IPS DF 6.9 (cell line): ENCODE results near the gene NPIPA7.
"Not testable (repeated sequence)": the region's sequence is repeated elsewhere in the genome, so short reads cannot be mapped to it uniquely, and the experiment has no call there.

Experiments
- DNase-seq: peaks from one replicate; pipeline ENCODE4 v3.0.0-alpha.2; 2013; ENCODE audit warnings: low read depth, low spot score
- H3K27ac ChIP-seq: one replicate; pipeline ENCODE4 v1.5.1; 2013; ENCODE audit warnings: low read length, control low read depth
- H3K27me3 ChIP-seq: 2 replicates; pipeline ENCODE4 v1.6.1; 2013; ENCODE audit warnings: mild to moderate bottlenecking, low read length; ENCODE audit not compliant: control insufficient read depth, insufficient read depth
- H3K36me3 ChIP-seq: 2 replicates; pipeline ENCODE4 v1.6.1; 2013; ENCODE audit warnings: low read length; ENCODE audit not compliant: control insufficient read depth, insufficient read depth
- H3K4me1 ChIP-seq: 2 replicates; pipeline ENCODE4 v1.6.1; 2013; ENCODE audit warnings: low read length; ENCODE audit not compliant: control insufficient read depth, insufficient read depth
- H3K4me3 ChIP-seq: 2 replicates; pipeline ENCODE4 v1.5.1; 2013; ENCODE audit warnings: mild to moderate bottlenecking, low read length
- H3K9me3 ChIP-seq: 2 replicates; pipeline ENCODE4 v1.6.1; 2013; ENCODE audit warnings: low read length, inconsistent platforms; ENCODE audit not compliant: control insufficient read depth, insufficient read depth
- WGBS: extraction: QIAGEN DNeasy Blood & Tissue Kit; methylation state at CpG from one replicate; pipeline ENCODE4 v1.1.7; 2013; ENCODE audit warnings: mixed read lengths, missing lambda C conversion rate; ENCODE audit not compliant: insufficient read length, insufficient coverage; 5-methylcytosine and 5-hydroxymethylcytosine counted together

NPIPA7 gene

GRCh38 chr16:16417914-16418544 is 39.1 kb downstream of the NPIPA7 start:
- not testable (repeated sequence) for H3K9me3 ChIP-seq

GRCh38 chr16:16420515-16420914 is 41.6 kb downstream of the NPIPA7 start:
- not testable (repeated sequence) for H3K4me3 ChIP-seq, H3K27ac ChIP-seq, H3K36me3 ChIP-seq, DNase-seq, H3K27me3 ChIP-seq, H3K9me3 ChIP-seq, H3K4me1 ChIP-seq
- no CpG with 5 or more reads among the region's 1 CpG for WGBS

More at GRCh38 chr16:16417914-16418544, 39.1 kb downstream of the NPIPA7 start:
- H3K4me1 ChIP-seq, H3K27ac ChIP-seq, H3K27me3 ChIP-seq, H3K4me3 ChIP-seq, H3K36me3 ChIP-seq, DNase-seq: not testable (repeated sequence)
- WGBS = no CpG with 5 or more reads among the region's 5 CpGs

- WGBS = no CpG with 5 or more reads among the region's 2 CpGs
These were observed 46.2 kb downstream of the NPIPA7 start for GRCh38 chr16:16425146-16425545.

GRCh38 chr16:16431135-16431534 is 52.2 kb downstream of the NPIPA7 start:
- H3K27ac ChIP-seq, H3K9me3 ChIP-seq, H3K36me3 ChIP-seq, DNase-seq, H3K4me3 ChIP-seq, H3K27me3 ChIP-seq, H3K4me1 ChIP-seq: not testable (repeated sequence)
- no CpG with 5 or more reads among the region's 3 CpGs for WGBS

More at GRCh38 chr16:16425146-16425545, 46.2 kb downstream of the NPIPA7 start:
- H3K36me3 ChIP-seq, H3K4me1 ChIP-seq, H3K9me3 ChIP-seq, H3K4me3 ChIP-seq, H3K27me3 ChIP-seq, H3K27ac ChIP-seq, DNase-seq: not testable (repeated sequence)

GRCh38 chr16:16434711-16435110 is 55.8 kb downstream of the NPIPA7 start:
- not testable (repeated sequence) for DNase-seq, H3K27ac ChIP-seq

GRCh38 chr16:16441401-16441800 is 62.5 kb downstream of the NPIPA7 start:
- WGBS = no CpG with 5 or more reads among the region's 2 CpGs
- H3K27me3 ChIP-seq, DNase-seq, H3K4me1 ChIP-seq, H3K36me3 ChIP-seq, H3K9me3 ChIP-seq, H3K27ac ChIP-seq, H3K4me3 ChIP-seq: not testable (repeated sequence)

More at GRCh38 chr16:16434711-16435110, 55.8 kb downstream of the NPIPA7 start:
- not testable (repeated sequence) for H3K9me3 ChIP-seq, H3K36me3 ChIP-seq, H3K4me1 ChIP-seq, H3K27me3 ChIP-seq, H3K4me3 ChIP-seq
- WGBS = no CpG with 5 or more reads among the region's 3 CpGs
